ENCODE results near the gene PPME1.

The PPME1 gene

DNA sequence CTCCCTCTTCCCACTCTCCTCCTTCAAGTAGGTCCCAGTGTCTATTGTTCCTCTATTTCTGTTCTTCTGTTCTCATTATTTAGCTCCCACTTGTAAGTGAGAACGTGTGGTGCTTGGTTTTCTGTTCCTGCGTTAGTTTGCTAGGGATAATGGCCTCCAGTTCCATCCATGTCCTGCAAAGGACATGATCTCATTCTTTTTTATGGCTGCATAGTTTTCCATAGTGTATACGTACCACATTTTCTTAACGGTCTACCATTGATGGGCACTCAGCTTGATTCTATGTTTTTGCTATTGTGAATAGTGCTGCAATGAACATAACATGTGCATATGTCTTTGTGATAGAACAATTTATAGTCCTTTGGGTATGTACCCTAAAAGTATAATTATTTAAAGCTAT, 26.5 kb upstream of the PPME1 start:
- Mint-ChIP-seq H3K27me3 (no peaks in the 10 kb centered on the region), H3K4me1 (peaks cover 15% of the 10 kb centered on the region), H3K36me3 (peaks cover 14% of the 10 kb centered on the region), H3K4me3 (no peak overlapping the region), H3K27ac (no peak overlapping the region), H3K9me3 (no peaks in the 10 kb centered on the region)

DNA sequence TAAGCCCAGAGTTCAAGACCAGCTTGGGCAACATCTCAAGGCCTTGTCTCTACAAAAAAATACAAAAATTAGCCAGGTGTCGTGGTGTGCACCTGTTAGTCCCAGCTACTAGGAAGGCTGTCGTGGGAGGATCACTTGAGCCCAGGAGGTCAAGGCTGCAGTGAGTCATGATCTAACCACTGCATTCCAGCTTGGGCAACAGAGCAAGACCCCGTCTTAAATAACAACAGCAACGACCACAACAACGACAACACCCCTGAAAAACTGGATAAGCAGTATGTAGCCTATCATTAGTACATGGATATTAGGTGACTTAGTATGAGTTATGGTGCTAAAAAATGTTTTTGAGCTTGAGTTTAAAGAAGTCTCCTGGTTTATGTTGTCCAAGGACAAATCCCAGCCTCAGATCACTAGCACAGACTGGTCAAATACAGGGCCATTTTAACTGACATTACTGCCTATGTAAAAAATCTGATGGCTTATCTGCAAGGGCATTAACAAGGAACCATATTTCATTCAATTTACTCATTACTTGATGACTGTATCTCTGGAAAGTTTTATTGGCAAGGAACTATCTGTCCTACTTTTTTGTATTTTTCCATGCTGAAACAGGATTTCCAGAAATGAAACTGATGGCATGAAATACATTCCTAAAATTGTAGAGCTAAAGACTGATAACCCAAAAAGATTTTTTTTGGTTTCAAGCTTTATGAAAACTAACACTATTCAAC, 23.7 kb upstream of the PPME1 start:
- Mint-ChIP-seq H3K9me3 (no peaks in the 10 kb centered on the region), H3K36me3 (peaks cover 19% of the 10 kb centered on the region), H3K4me1 (peaks cover 20% of the 10 kb centered on the region), H3K27me3 (no peaks in the 10 kb centered on the region), H3K27ac (no peak overlapping the region), H3K4me3 (no peak overlapping the region)

DNA sequence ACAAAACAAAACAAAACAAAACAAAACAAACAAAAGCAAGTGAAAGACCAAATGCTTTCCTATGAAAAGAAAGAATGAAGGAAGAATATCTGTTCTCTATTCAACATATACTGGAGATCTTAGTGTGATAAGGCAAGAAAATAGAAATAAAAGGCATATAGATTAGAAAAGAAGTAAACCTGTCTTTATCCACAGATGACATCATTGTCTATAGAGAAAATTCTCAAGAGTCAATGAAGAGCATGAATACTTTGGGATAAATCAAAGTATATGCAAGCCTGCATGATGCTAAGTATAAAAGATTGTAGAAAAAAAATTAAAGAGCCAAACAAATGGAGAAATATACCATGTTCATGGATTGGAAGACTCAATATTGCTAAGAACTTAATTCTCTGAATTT, 17.9 kb upstream of the PPME1 start:
- Mint-ChIP-seq H3K27me3 (no peaks in the 10 kb centered on the region), H3K4me3 (no peak overlapping the region), H3K27ac (no peak overlapping the region), H3K36me3 (peaks cover 30% of the 10 kb centered on the region), H3K4me1 (peaks cover 30% of the 10 kb centered on the region), H3K9me3 (no peaks in the 10 kb centered on the region)

DNA sequence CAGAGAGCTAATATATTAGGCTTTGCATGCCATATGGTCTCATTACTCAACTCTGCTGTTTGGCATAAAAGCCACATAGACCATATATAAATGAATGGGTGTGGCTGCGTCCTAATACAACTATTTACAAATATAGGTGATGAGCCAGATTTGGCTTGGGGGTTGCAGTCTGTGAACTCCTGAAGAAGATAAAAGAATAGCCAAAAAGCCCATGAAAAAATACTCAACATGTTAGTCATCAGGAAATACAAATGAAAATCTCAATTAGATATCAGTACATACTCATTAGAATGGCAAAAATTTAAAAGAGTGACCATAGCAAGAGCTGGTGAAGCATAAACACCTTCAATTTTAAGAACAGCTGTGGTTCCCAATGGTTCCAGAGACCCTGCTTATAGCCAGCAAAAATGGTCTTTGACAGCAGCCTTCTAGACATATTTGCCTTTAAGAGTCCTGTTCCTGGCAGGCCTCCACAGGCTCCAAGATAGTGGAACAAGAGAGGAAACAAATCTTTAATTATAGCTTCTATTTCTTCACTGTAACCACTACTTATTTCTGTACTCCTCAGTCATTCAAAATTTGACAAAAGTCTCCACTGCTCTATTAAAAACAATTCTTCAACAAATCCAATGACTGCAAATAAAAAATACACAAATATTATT, 16.3 kb upstream of the PPME1 start:
- Mint-ChIP-seq H3K9me3 (no peaks in the 10 kb centered on the region), H3K4me3 (no peak overlapping the region), H3K36me3 (peaks cover 29% of the 10 kb centered on the region), H3K4me1 (peaks cover 21% of the 10 kb centered on the region), H3K27ac (no peak overlapping the region), H3K27me3 (no peaks in the 10 kb centered on the region)

DNA sequence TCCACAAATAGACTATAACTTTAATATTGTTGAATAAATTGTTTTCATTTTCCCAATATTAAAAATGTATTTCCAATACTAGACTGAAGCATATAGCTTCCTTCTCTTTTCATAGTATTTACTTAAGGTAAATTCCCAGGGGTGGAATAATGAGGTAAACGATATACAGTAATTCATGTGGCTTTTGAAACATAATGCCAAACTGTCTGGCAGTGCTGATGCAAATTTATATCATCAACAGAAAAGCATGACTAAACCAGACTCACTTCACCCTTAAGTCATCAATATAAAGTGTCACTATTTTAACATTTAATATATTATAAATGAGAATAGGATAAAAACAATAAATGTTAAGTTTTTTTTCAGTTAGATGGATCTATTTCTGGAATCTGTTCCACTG, 13.9 kb upstream of the PPME1 start:
- H3K4me1 Mint-ChIP-seq = peaks cover 28% of the 10 kb centered on the region
- no peaks in the 10 kb centered on the region for H3K27me3 Mint-ChIP-seq
- peaks cover 30% of the 10 kb centered on the region for H3K36me3 Mint-ChIP-seq

DNA sequence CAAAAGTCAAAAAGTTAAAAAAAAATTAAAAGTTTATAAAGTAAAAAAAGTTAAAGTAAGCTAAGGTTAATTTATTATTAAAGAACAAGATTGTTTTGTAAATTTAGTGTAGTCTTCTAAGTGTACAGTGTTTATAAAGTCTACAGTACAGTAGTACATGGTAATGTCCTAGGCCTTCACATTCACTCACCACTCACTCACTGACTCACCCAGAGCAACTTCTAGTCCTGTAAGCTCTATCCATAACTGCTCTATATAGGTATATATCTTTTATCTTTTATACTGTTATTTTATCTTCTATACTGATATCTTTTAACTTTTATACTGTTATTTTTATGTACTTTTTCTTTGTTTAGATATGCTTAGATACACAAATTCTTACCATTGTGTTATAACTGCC, 11.4 kb upstream of the PPME1 start:
- Mint-ChIP-seq H3K4me1 (peaks cover 34% of the 10 kb centered on the region), H3K9me3 (no peaks in the 10 kb centered on the region), H3K27me3 (no peaks in the 10 kb centered on the region), H3K27ac (no peak overlapping the region), H3K36me3 (peaks cover 20% of the 10 kb centered on the region), H3K4me3 (no peak overlapping the region)

More for the DNA sequence above, 13.9 kb upstream of the PPME1 start:
- Mint-ChIP-seq H3K9me3 (no peaks in the 10 kb centered on the region), H3K27ac (no peak overlapping the region), H3K4me3 (no peak overlapping the region)

DNA sequence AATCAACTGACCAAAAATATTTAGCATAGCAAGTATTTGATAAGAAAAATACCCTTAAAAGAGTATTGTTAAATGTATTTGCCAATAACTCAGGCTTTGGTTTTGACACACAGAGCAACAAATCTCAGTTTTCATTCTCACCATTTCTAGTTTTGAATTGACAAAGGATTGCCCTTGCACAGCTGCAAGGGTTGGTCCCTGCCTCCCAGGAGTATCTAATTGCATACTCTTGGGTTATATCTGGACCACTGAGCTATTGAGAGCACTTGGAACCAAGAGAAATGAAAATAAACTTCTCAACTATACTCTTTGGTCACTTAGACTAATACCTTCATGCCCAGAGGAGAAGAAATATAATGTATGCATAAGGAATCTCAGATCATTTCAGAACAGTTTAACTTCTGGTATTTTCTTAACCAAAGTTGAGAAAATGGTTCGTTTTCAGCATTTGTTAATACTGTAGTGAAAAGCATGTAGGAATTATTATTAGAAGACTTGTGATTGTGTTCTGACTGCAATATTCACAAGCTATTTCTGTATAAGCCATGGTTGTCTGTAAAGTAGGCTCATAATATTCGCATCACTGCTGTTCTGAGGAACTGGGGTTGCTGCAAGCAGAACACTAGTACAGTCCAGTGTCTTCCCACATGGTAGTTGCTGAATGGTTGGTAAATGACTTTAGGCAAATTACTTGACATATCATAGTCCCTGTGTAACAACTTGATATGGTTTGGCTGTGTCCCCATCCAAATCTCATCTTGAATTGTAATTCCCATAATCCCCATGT, 8.2 kb upstream of the PPME1 start:
- Mint-ChIP-seq H3K4me3 (no peak overlapping the region), H3K9me3 (no peaks in the 10 kb centered on the region), H3K4me1 (peaks cover 34% of the 10 kb centered on the region), H3K36me3 (peaks cover 23% of the 10 kb centered on the region), H3K27me3 (no peaks in the 10 kb centered on the region), H3K27ac (no peak overlapping the region)

DNA sequence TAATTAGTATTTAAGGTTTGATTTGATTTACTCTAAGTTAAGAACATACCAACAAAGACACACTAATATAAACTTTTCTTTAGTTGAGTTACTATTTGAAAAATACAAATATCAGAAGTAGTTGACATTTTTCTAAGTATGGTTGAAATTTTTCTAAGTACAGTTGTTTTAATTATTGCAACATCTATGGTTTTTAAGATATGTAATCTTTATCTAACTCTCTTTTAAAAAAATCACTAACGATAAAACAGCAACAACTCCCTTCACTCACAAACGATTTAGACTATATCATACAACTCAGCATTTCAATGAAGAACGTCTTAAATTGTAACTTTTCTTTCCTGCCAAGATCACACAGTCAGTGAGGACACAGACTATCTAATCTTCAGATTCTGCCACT, 2.3 kb upstream of the PPME1 start:
- Mint-ChIP-seq H3K36me3 (peaks cover 12% of the 10 kb centered on the region), H3K27me3 (no peaks in the 10 kb centered on the region), H3K9me3 (no peaks in the 10 kb centered on the region), H3K4me1 (peaks cover 14% of the 10 kb centered on the region), H3K4me3 (no peak overlapping the region), H3K27ac (no peak overlapping the region)

DNA sequence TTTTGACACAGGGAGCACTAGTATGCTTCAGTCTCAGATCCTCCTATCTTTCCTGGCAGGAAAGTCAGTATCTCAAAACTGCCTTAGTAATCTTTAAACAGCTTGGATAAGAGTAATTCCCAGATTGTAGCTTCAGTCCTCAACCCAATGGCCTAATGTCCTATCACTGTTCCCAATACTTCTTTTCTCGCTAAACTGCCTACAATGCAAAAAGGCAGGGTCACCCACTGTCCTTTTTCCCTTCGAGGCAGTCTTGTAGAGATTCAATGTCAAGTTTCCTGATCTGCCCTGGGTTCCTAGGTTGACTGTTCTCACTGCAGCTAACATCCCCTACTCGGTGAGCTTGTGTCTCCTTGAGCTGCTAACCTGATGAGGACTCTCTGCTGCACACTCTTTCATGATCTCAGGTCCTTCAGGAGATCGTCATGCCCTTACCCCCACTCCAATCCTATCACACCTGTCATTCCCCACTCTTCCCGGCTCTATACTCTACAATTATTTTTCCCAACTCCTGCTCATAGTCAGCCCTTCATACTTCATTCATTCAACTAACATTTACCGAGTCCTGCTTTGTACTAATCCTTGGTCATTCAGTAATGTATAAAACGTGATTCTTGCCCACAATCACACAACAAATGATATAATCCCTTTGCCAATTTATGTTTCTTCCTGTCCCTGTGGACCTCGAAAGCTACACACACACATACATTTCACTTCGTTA, 1.2 kb upstream of the PPME1 start:
- no peaks in the 10 kb centered on the region for H3K9me3 Mint-ChIP-seq
- no peak overlapping the region for H3K27ac Mint-ChIP-seq
- peaks cover 17% of the 10 kb centered on the region for H3K4me1 Mint-ChIP-seq

DNA sequence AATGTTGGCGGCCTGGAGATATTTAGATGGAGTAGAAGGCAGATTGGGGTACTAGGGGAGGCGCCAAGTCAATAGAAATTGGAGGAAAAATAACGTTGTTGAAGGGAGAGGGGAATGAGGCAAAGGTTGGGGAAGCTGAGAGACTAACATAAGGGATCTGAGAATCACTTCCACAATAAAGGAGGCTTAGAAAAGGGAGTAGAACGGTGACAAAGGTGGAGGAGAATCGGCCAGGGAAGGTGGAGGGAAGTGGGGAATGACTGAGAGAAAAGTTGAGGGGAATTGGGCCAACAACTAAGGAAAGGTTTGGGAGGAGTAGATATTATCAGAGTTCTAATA, 510 bp downstream of the PPME1 start:
- Mint-ChIP-seq H3K9me3 (no peaks in the 10 kb centered on the region), H3K27ac (no peak overlapping the region), H3K4me1 (peaks cover 24% of the 10 kb centered on the region)

More for the DNA sequence above, 1.2 kb upstream of the PPME1 start:
- peaks cover 10% of the 10 kb centered on the region for H3K36me3 Mint-ChIP-seq
- H3K4me3 Mint-ChIP-seq = no peak overlapping the region
- no peaks in the 10 kb centered on the region for H3K27me3 Mint-ChIP-seq

DNA sequence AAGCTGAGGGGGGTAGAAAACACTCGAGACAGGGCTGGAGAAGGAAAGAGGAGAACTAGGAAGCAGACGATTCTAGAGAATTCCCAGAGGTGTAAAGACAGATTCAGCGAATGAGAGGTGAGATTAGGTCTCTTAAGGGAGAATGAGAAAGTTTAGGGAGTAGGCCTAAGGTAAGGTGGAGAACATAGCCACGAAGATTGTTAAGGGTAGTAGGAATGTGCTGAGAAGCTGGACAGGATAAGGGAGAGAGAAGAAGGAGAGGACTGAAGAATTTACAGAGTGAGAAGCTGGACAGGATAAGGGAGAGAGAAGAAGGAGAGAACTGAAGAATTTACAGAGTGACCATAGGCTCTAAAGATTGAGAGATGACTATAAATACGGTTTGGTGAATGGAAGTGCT, 908 bp downstream of the PPME1 start:
- Mint-ChIP-seq H3K27me3 (no peaks in the 10 kb centered on the region), H3K9me3 (no peaks in the 10 kb centered on the region), H3K27ac (no peak overlapping the region), H3K4me1 (peaks cover 21% of the 10 kb centered on the region), H3K36me3 (no peaks in the 10 kb centered on the region), H3K4me3 (no peak overlapping the region)

More for the DNA sequence above, 510 bp downstream of the PPME1 start:
- Mint-ChIP-seq H3K36me3 (peaks cover 4% of the 10 kb centered on the region), H3K4me3 (no peak overlapping the region), H3K27me3 (no peaks in the 10 kb centered on the region)

DNA sequence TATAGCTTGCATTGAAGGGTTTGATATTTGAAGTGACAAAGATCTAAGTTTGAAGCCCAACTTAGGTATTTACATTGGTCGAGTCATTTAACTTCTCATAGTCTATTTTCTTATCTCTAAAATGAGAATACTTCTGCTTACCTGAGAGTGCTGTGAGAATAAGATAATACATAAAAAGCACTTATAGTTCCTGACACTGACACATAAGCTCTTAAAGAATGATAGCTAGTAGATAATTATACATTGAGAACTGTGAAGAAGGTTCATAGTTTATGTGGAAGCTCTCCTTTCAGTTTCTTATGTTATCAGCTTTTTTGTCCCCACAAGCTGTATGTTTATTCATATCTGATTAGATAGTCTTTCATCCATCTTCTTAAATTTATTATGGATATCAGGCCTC, 4.8 kb downstream of the PPME1 start:
- Mint-ChIP-seq H3K4me1 (peaks cover 34% of the 10 kb centered on the region), H3K27ac (no peak overlapping the region), H3K36me3 (peaks cover 8% of the 10 kb centered on the region), H3K27me3 (no peaks in the 10 kb centered on the region), H3K9me3 (no peaks in the 10 kb centered on the region), H3K4me3 (no peak overlapping the region)

DNA sequence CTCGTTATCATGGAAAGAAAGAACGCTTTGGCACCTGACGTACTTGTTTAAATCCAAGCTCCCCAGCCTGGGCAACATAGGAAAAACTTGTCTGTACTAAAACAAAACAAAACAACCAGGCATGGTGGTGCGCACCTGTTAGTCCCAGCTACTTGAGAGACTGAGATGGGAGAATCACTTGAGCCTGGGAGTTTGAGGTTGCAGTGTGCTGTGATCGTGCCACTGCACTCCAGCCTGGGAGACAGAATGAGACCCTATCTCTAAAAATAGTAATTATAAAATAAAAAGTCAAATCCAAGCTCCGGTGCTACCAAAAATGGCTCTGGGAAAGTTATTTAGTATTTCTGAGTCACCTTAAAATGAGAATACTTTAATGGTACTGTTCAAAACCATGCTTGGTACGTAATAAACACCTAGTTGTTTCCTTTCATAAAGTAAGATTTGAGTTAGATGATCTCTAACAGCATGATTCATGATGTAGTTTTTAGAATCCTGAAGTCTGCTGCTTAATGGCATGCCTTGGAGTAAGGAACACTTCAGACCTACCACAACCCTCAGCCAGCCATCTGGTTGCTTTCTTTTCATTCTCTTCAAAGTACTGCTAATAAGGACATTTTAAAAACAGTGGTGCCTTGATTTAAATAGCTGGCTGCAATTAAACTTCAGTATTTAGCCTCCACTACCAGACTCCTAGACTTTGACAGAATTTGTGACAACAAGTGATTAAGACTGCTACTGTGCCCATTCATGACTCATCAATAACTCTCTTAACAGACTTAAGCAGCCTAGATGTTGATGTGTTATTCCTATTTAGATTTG, 8.4 kb downstream of the PPME1 start:
- Mint-ChIP-seq H3K4me3 (no peak overlapping the region), H3K27me3 (no peaks in the 10 kb centered on the region), H3K9me3 (no peaks in the 10 kb centered on the region), H3K36me3 (peaks cover 10% of the 10 kb centered on the region), H3K4me1 (peaks cover 31% of the 10 kb centered on the region), H3K27ac (no peak overlapping the region)

DNA sequence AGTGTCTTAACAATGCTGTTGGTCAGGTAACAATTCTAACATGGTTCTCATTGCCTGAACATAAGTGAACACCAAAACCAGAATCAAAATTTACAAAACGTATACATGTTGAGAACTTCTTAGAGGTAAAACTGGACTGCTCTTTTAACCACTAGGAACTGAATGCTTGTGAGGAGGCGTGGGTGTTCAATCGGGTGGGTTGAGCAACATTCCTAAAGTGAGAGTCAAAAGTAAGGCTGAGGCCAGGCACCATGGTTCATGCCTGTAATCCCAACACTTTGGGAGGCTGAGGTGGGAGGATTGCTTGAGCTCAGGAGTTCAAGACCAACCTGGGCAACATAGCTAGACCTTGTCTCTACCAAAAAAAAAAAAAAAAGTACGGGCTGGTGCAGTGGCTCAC, 11.5 kb downstream of the PPME1 start:
- H3K27me3 Mint-ChIP-seq = no peaks in the 10 kb centered on the region

DNA sequence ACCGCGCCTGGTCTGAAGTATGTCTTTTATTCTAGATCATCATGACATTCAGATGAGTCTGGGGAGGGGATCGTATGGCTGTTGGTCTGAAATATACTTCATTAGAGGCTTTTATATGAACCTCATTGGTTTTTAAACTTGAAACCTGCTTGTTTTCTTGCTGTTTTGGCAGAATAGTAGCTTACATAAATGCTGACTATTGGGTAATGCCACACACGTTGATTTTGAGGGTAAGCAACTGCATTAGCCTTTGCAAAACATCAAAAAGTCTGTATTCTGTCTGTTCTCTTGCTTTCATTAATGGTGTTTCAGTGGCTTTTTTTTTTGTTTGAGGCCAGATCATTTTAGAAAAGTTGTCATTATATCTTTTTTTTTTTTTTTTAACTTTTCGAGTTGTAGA, 14.2 kb downstream of the PPME1 start:
- Mint-ChIP-seq H3K4me3 (no peak overlapping the region), H3K9me3 (no peaks in the 10 kb centered on the region), H3K27me3 (no peaks in the 10 kb centered on the region), H3K27ac (no peak overlapping the region), H3K4me1 (peaks cover 16% of the 10 kb centered on the region), H3K36me3 (peaks cover 17% of the 10 kb centered on the region)

More for the DNA sequence above, 11.5 kb downstream of the PPME1 start:
- Mint-ChIP-seq H3K4me3 (no peak overlapping the region), H3K36me3 (peaks cover 17% of the 10 kb centered on the region), H3K9me3 (no peaks in the 10 kb centered on the region), H3K4me1 (peaks cover 33% of the 10 kb centered on the region), H3K27ac (no peak overlapping the region)

All from activated naive CD4-positive, alpha-beta T cell treated with anti-CD3 and anti-CD28 coated beads, Interleukin-2, amount 50 U/mL, for 24 hours (primary cell).